GM18499 (cell line): ENCODE results near the gene TTC39B.
A peak's percentile ranks its signal among the peaks of the same experiment; 100 is the strongest.

Experiments used
- ATAC-seq: cut with Tn5 transposase; IDR thresholded peaks from one replicate; pipeline ENCODE4 v1.9.1; 2021; ENCODE audit warnings: moderate number of reproducible peaks; ENCODE audit not compliant: insufficient read depth, unreplicated experiment

TTC39B gene

GRCh38 chr9:15189481-15189880 is 117.5 kb downstream of the TTC39B start:
- ATAC-seq: no peak

GRCh38 chr9:15187589-15187988 is 119.4 kb downstream of the TTC39B start:
- ATAC-seq: no peak

DNA sequence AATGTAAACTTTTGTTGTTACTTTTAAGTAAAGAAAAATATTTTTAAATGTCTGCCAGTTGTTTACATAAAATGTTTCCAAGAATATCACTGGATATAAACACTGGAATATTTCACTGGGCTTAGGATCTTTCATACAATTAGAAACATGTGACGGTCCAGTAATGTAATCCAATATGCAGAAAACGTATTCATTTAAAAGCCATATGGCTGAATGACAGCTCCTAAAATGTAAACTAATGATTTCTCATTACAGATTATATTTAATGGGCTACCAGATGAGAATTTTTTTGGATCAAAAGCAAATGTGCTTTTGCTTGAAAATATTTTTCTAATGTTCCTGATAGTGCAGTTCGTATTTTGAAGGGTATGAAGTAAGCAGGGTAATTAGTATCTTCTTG is 124.3 kb downstream of the TTC39B start:
- ATAC-seq: no peak

GRCh38 chr9:15182101-15182551 is 124.9 kb downstream of the TTC39B start:
- no peak for ATAC-seq

- no peak for ATAC-seq
Observed at GRCh38 chr9:15180124-15180523, 126.9 kb downstream of the TTC39B start.

- no peak for ATAC-seq
Observed at GRCh38 chr9:15178631-15179030, 128.4 kb downstream of the TTC39B start.

GRCh38 chr9:15176836-15177235 is 130.2 kb downstream of the TTC39B start:
- ATAC-seq: no peak

GRCh38 chr9:15163931-15164330 is 143.1 kb downstream of the TTC39B start:
- ATAC-seq: no peak

GRCh38 chr9:15161753-15162152 is 145.3 kb downstream of the TTC39B start:
- no peak for ATAC-seq

DNA sequence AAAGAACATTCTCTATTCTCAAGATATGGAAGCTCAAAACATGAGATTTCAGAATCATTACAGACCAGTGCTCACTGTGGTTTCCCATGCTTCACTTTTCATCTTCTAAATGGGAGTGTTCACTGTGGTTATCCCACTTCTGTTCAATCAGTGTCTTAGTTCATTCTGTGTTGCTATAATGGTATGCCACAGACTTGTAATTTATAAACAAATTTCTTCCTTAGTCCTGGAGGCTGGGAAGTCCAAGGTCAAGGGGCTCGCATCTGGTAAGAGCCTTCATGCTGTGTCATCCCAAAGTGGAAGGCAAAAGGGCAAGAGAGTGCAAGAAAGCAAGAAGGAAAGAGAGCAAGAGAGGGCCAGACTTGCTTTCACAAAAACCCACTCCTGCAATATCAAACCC is 146.3 kb downstream of the TTC39B start:
- no peak for ATAC-seq

GRCh38 chr9:15158064-15158463 is 149.0 kb downstream of the TTC39B start:
- no peak for ATAC-seq

GRCh38 chr9:15157381-15157780 is 149.6 kb downstream of the TTC39B start:
- no peak for ATAC-seq

- no peak for ATAC-seq
Observed at GRCh38 chr9:15156241-15156640, 150.8 kb downstream of the TTC39B start.

- no peak for ATAC-seq
Observed at GRCh38 chr9:15155826-15156225, 151.2 kb downstream of the TTC39B start.

- no peak for ATAC-seq
Observed at GRCh38 chr9:15155323-15155722, 151.7 kb downstream of the TTC39B start.

- no peak for ATAC-seq
Observed at GRCh38 chr9:15154677-15155076, 152.3 kb downstream of the TTC39B start.

DNA sequence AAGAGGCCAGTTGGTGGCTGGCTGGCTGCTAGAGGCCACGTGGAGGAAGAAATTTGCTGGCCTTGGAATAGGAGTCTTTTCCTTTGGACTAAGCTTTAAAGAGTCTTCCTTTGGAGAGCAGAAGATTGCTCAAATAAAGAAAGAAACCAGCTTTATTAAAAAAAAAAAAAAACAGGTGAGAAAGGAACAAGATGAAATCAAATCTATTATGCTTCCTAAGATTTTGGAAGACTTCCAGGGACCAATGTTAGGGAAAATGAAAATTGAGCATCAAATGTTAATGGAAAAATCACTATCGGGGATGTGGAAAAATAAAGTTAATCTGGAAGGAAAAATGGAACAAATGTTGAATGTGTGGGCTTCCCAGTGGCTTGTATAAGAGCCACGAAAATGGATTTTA is 153.1 kb downstream of the TTC39B start:
- ATAC-seq: no peak

DNA sequence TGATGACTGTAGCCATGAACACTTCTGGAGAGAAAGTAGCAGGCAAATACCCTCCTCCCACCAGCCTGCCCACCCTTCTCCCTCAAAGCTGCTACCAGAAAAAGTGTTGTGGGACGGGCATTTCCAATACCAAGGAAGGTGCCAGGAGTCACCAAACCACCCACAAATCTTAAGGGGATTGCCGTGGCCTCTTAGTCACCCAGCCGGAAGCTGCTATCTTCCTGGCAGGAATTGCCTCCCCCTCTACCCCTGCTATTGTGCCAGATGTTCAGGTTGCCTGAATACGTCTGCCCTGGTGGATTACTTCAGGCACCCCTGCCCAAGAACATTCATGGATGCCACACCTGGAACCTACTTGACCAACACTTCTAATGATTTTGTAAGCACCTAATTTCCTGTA is 156.1 kb downstream of the TTC39B start:
- no peak for ATAC-seq

GRCh38 chr9:15149450-15149849 is 157.6 kb downstream of the TTC39B start:
- ATAC-seq: no peak

- no peak for ATAC-seq
Observed at GRCh38 chr9:15146268-15146700, 160.7 kb downstream of the TTC39B start.

DNA sequence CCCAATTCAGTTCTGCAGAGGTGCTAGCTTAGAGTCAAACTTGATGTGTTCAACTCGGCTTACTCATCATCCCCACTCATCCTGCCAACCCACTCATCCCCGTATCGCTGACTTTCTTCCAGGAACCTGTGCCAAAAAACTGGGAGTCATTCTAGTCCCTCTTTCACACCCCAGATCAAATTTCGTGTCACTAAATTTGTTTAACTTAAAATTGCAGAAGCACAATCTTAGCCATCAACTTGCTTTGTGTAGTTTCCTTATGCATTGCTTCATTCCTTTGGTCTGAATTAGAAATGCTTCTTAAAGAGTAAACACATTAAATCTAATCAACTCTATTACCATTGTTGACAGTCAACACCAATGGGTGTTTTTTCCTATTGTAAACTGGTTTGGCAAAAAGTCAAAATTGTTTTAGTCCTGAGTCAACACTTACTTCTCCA is 162.4 kb downstream of the TTC39B start:
- ATAC-seq: no peak

DNA sequence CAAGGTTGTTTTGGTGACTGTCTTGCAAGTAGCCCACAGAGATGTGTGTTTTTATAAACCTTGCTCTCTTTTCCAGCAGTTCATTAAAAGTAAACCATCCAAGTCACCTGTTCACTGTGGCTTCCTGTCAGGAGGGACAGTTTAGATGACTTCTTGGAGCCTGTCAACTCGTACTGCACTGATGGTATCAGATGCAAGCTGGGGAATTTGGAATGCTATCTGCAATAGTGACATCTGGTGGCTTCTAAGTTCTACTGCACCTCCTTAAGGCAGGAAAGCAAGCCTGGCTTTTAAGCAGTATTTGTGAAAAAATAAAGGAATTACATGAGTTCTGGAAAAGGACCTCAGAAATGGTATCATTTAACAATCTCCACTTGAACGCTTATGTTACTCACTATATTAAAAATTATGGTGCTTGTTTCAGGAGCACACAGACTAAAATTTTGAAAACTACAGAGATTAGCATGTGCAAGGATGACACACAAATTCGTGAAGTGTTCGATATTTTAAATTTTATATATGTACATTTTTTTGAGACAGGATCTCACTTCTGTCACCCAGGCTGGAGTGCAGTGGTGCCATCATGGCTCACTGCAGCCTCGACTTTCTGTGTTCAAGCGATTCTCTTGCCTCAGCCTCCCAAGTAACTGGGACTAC is 164.0 kb downstream of the TTC39B start:
- ATAC-seq: peak; percentile 78
